A673 (cell line): ENCODE measurements around the gene SSR2.

Experiments used
- EZH2 ChIP-seq: fragments of 200-600 bp; sonication (generic); IDR thresholded peaks from 2 replicates; pipeline ENCODE4 v1.6.1; 2017; ENCODE audit warnings: borderline replicate concordance, low read depth, mild to moderate bottlenecking, mixed read lengths, antibody characterized with exemption, low read length; ENCODE audit not compliant: poor library complexity, severe bottlenecking
- TF ChIP-seq, protein P1 (sequence below): fragments of 300-800, 200-600 bp; sonication (generic); conservative IDR thresholded peaks from 2 replicates; pipeline ENCODE4 v1.5.1; 2017; ENCODE audit warnings: low read depth, mild to moderate bottlenecking, antibody characterized with exemption, low read length, moderate library complexity, mixed read lengths

DNA sequence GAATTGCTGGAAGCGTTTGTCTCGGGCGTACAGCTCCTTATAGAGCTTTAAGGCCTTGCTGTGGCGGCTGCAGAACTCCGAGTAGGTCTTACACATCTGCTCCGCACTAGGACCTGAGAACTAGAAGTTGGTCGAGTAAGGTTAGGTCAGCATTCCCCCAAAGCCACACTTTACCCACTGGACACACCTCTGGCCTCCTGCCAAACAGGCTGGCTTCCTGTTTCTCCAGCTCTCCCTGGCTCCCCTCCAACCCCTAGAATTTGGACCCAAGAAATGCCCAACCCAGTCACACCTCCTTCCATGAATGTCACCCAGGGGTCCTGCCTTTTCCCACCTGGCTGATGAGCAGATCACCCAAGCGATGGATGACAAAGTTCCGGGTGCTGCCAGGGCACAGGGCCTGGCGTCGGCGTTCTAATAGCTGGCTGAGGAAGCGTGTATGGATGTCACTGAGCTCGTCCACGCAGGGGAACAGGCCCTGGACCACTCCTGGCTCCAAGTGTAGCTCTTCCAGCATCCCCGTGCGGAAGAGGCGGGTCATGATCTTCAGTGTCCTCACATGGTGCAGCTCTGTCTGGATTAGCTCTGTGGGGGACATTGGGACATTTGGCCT lies 58.0 kb downstream of the SSR2 start:
- TF ChIP-seq, protein P1, sequence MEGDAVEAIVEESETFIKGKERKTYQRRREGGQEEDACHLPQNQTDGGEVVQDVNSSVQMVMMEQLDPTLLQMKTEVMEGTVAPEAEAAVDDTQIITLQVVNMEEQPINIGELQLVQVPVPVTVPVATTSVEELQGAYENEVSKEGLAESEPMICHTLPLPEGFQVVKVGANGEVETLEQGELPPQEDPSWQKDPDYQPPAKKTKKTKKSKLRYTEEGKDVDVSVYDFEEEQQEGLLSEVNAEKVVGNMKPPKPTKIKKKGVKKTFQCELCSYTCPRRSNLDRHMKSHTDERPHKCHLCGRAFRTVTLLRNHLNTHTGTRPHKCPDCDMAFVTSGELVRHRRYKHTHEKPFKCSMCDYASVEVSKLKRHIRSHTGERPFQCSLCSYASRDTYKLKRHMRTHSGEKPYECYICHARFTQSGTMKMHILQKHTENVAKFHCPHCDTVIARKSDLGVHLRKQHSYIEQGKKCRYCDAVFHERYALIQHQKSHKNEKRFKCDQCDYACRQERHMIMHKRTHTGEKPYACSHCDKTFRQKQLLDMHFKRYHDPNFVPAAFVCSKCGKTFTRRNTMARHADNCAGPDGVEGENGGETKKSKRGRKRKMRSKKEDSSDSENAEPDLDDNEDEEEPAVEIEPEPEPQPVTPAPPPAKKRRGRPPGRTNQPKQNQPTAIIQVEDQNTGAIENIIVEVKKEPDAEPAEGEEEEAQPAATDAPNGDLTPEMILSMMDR, result no peak
- no peak for TF ChIP-seq EZH2
